HCT116 (cell line): ENCODE results near the gene NKX1-1. TPM values are rescaled to one million over a fixed set of nuclear protein-coding genes. Genes with fewer than 3 reads are reported as not detected.
"Not testable (repeated sequence)": the region's sequence is repeated elsewhere in the genome, so short reads cannot be mapped to it uniquely, and the experiment has no call there.

Experiments used
- ATAC-seq: fragments of 200-7000 bp; cut with Tn5 transposase; 2 replicates; pipeline ENCODE4 v1.9.1; 2020; ENCODE audit warnings: mild to moderate bottlenecking, moderate library complexity
- BruUV-seq: library from RNA; stranded (reverse); fragments of 400-500 nt; replicated peaks from 2 replicates; lab custom pipeline; 2021; lab: Mats Ljungman, UMichigan
- CTCF ChIA-PET: fragments of 300-600 bp; sonication (Branson Sonifier 250); formaldehyde crosslinking; loops from one replicate; lab custom pipeline; 2021; ENCODE audit warnings: antibody characterized with exemption; lab: Charles Lee
- POLR2A ChIA-PET: fragments of 300-600, 350-600 bp; sonication (Branson Sonifier 250); formaldehyde crosslinking; loops from one replicate; lab custom pipeline; 2021; ENCODE audit warnings: antibody characterized with exemption; lab: Charles Lee
- RAD21 ChIA-PET, 2 experiments: fragments of 300-600 bp; sonication (Branson Sonifier 250); formaldehyde crosslinking; loops; one replicate each; lab custom pipeline; 2023; ENCODE audit warnings: low total read pairs in 2 of 2; ENCODE audit not compliant: uncharacterized antibody in 2 of 2, unreplicated experiment in 2 of 2, low non-redundant PET in 1 of 2; lab: Charles Lee
- DNase-seq: peaks from one replicate; pipeline ENCODE4 v3.0.0-alpha.2; 2010; ENCODE audit warnings: low read depth, low spot score
- H2AFZ ChIP-seq: fragments of 200-600 bp; shearing (Covaris generic), sonication (generic); 2 replicates; pipeline ENCODE4 v1.6.1; 2017; ENCODE audit warnings: low read depth, mixed run types, mixed read lengths, antibody characterized with exemption, low read length; ENCODE audit not compliant: poor library complexity, severe bottlenecking
- H3K27ac ChIP-seq: 2 replicates; pipeline ENCODE4 v1.5.1; 2012; ENCODE audit warnings: low read depth, low read length
- H3K27me3 ChIP-seq: fragments of 200-600 bp; sonication (generic); 2 replicates; pipeline ENCODE4 v1.6.1; 2016; ENCODE audit warnings: mixed run types, low read length, mixed read lengths; ENCODE audit not compliant: insufficient read depth
- H3K36me3 ChIP-seq, 2 experiments: fragments of 200-500 bp in 1 of 2; fragments of 200-600 bp in 1 of 2; sonication (Bioruptor generic) in 1 of 2; sonication (generic) in 1 of 2; 2 replicates each; pipeline versions ENCODE4 v1.5.1 to v1.6.1; 2014 to 2016; ENCODE audit warnings: low read length in 2 of 2, inconsistent platforms in 1 of 2, mixed read lengths in 1 of 2, mixed run types in 1 of 2; ENCODE audit not compliant: insufficient read depth in 2 of 2, control insufficient read depth in 1 of 2
- H3K4me1 ChIP-seq, 2 experiments: fragments of 200-600 bp in 1 of 2; sonication (generic) in 1 of 2; 2 replicates each; pipeline versions ENCODE4 v1.5.1 to v1.6.1; 2012 to 2017; ENCODE audit warnings: low read length in 2 of 2, inconsistent platforms in 1 of 2, mild to moderate bottlenecking in 1 of 2, mixed read lengths in 1 of 2, mixed run types in 1 of 2, moderate library complexity in 1 of 2; ENCODE audit not compliant: insufficient read depth in 2 of 2, control insufficient read depth in 1 of 2
- H3K4me2 ChIP-seq: fragments of 200-600 bp; sonication (generic); 2 replicates; pipeline ENCODE4 v1.6.1; 2017; ENCODE audit warnings: mixed run types, low read length, mixed read lengths
- H3K4me3 ChIP-seq, 2 experiments: fragments of 200-600 bp in 1 of 2; sonication (generic) in 1 of 2; replicated peaks in 1 of 2; 2 replicates each; pipeline ENCODE4 v1.5.1; 2011 to 2016; ENCODE audit warnings: low read length in 2 of 2, control low read depth in 1 of 2, low read depth in 1 of 2, mild to moderate bottlenecking in 1 of 2, mixed read lengths in 1 of 2, mixed run types in 1 of 2
- H3K79me2 ChIP-seq: fragments of 200-600 bp; sonication (generic); 2 replicates; pipeline ENCODE4 v1.6.1; 2017; ENCODE audit warnings: mild to moderate bottlenecking, mixed run types, low read length, moderate library complexity, mixed read lengths; ENCODE audit not compliant: insufficient read depth
- H3K9ac ChIP-seq: fragments of 200-600 bp; sonication (generic); 2 replicates; pipeline ENCODE4 v1.6.1; 2016; ENCODE audit warnings: low read length, mixed read lengths
- H3K9me2 ChIP-seq: fragments of 200-600 bp; sonication (generic), shearing (Covaris generic); 2 replicates; pipeline ENCODE4 v1.6.1; 2017; ENCODE audit warnings: mixed run types, mild to moderate bottlenecking, moderate library complexity; ENCODE audit not compliant: insufficient read depth
- H3K9me3 ChIP-seq, 2 experiments: fragments of 200-500 bp in 1 of 2; fragments of 200-600 bp in 1 of 2; sonication (Bioruptor generic) in 1 of 2; sonication (generic) in 1 of 2; 2 replicates each; pipeline ENCODE4 v1.6.1; 2014 to 2017; ENCODE audit warnings: low read length in 2 of 2, mixed read lengths in 2 of 2, inconsistent platforms in 1 of 2, low read depth in 1 of 2, mild to moderate bottlenecking in 1 of 2, mixed run types in 1 of 2, moderate library complexity in 1 of 2; ENCODE audit not compliant: control insufficient read depth in 1 of 2, insufficient read depth in 1 of 2
- H4K20me1 ChIP-seq: fragments of 200-600 bp; sonication (generic), shearing (Covaris generic); 2 replicates; pipeline ENCODE4 v1.6.1; 2017; ENCODE audit warnings: mixed run types, mild to moderate bottlenecking, moderate library complexity; ENCODE audit not compliant: insufficient read depth
- EZH2 ChIP-seq: fragments of 200-600 bp; sonication (generic); IDR thresholded peaks from 2 replicates; pipeline ENCODE4 v1.6.1; 2017; ENCODE audit warnings: antibody characterized with exemption, mixed run types
- JUND ChIP-seq: IDR thresholded peaks from 2 replicates; pipeline ENCODE4 v1.6.1; 2012
- ZBTB33 ChIP-seq: IDR thresholded peaks from 2 replicates; pipeline ENCODE4 v1.6.1; 2011; ENCODE audit warnings: mild to moderate bottlenecking, low read length, moderate library complexity; ENCODE audit not compliant: insufficient replicate concordance; ENCODE audit errors: extremely low read depth
- intact Hi-C: fragments of 100-400 bp; cut with micrococcal nuclease; formaldehyde crosslinking; loops from 2 replicates; pipeline ENCODE4 v1.10.0; 2022
- total RNA-seq: library from RNA; stranded (reverse); gene quantifications from one replicate; pipeline ENCODE4 v1.2.1, GENCODE V29; 2021; ENCODE audit not compliant: unreplicated experiment

NKX1-1 gene
- total RNA-seq, 1 experiment from 2014 or later = not detected

- no peak for TF ChIP-seq EZH2
- no peak for TF ChIP-seq ZBTB33
- TF ChIP-seq JUND = no peak
- TF ChIP-seq, all 23 proteins: peak for 0
These were observed 12.4 kb downstream of the NKX1-1 start (continued) for GRCh38 chr4:1393866-1394265.

DNA sequence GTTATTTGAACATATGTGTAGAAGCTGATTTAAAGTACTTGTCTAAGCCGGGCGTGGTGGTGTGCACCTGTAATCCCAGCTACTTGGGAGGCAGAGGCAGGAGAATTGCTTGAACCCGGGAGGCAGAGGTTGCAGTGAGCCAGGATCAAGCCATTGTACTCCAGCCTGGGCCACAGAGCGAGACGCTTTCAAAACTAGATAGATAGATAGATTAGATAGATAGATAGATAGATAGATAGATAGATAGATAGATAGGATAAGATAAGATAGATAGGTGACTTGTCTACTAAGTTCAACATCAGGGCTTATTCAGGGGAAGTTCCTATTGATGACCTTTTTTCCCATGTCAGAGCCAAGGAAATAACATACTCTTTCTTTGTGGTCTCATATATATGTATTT, 12.9 kb downstream of the NKX1-1 start:
- peaks cover 6 to 11% of the 10 kb centered on the region in 2 experiments; a peak in 3 of 4 replicates for H3K9me3 ChIP-seq
- H3K4me3 ChIP-seq, H2AFZ ChIP-seq, H3K36me3 ChIP-seq, H3K27ac ChIP-seq, H3K9me2 ChIP-seq, BruUV-seq, H3K4me2 ChIP-seq, intact Hi-C loops, DNase-seq, H3K9ac ChIP-seq, POLR2A ChIA-PET, RAD21 ChIA-PET, CTCF ChIA-PET, H3K4me1 ChIP-seq, H3K27me3 ChIP-seq, ATAC-seq, H4K20me1 ChIP-seq, H3K79me2 ChIP-seq: not testable (repeated sequence)
